Left lung (tissue), 10 donors: Measurements from ENCODE around the gene LIN37. TPM values are rescaled to one million over a fixed set of nuclear protein-coding genes. Genes with fewer than 3 reads are reported as not detected.

Source experiments
- ATAC-seq: fragments of 200-7000 bp; cut with Tn5 transposase; one replicate; pipeline ENCODE4 v1.9.1; 2020; ENCODE audit warnings: moderate library complexity
- DNase-seq, 4 donors: peaks; one replicate each; pipeline ENCODE4 v3.0.0-alpha.2; 2013 to 2020
- H3K27ac ChIP-seq, 2 donors: fragments of 200-600 bp; sonication (generic) in 1 of 2; one replicate each; pipeline versions ENCODE4 v1.5.0 to v1.8.0; 2020 to 2021
- H3K27me3 ChIP-seq, 2 donors: fragments of 200-600 bp; sonication (generic) in 1 of 2; one replicate each; pipeline versions ENCODE4 v1.5.0 to v1.8.0; 2020 to 2021
- H3K36me3 ChIP-seq, 2 donors: fragments of 200-600 bp; sonication (generic) in 1 of 2; one replicate each; pipeline versions ENCODE4 v1.5.0 to v1.8.0; 2020 to 2021
- H3K4me1 ChIP-seq, 2 donors: fragments of 200-600 bp; one replicate each; pipeline ENCODE4 v1.8.0; 2021
- H3K4me3 ChIP-seq, 2 donors: fragments of 200-600 bp; sonication (generic) in 1 of 2; one replicate each; pipeline versions ENCODE4 v1.5.0 to v1.8.0; 2020 to 2021; ENCODE audit warnings: mild to moderate bottlenecking in 1 of 2
- H3K9me3 ChIP-seq, 2 donors: fragments of 200-600 bp; sonication (generic) in 1 of 2; one replicate each; pipeline versions ENCODE4 v1.5.0 to v1.8.0; 2020 to 2021
- CTCF ChIP-seq, 2 donors: fragments of 200-600 bp; sonication (generic) in 1 of 2; IDR thresholded peaks; one replicate each; pipeline versions ENCODE4 v1.5.0 to v1.8.0; 2021; ENCODE audit warnings: antibody characterized with exemption in 2 of 2
- intact Hi-C, 2 donors: fragments of 100-400 bp; cut with DNase I; formaldehyde crosslinking; loops; one replicate each; pipeline versions ENCODE4 v1.11.2 to v1.14.2; 2022
- polyA plus RNA-seq, 6 donors: library from polyadenylated mRNA; unstranded; fragments of 120-200 nt; gene quantifications; one replicate each; pipeline ENCODE4 v1.2.1, GENCODE V29; 2013; ENCODE audit not compliant: insufficient read length in 6 of 6
- total RNA-seq, 2 donors: library from RNA; stranded (reverse); fragmentation: NEBNext Ultra II Directional; extraction: Animal tissue kit (Norgen Biotek cat#: 25700); gene quantifications; one replicate each; pipeline ENCODE4 v1.2.1, GENCODE V29; 2021
- donor health status: DM: no; HTN: yes; CAD: no.
- donor health status: DM: no; HTN: no; CAD: no.

The LIN37 gene
- total and polyA plus RNA-seq, 8 donors = 6.6 to 14.5 (median 11.8) TPM

GRCh38 chr19:35773020-35773806 is 24.8 kb downstream of the LIN37 start:
- H3K36me3 ChIP-seq = peaks cover 0 to 8% of the 10 kb centered on the region in 2 donors
- DNase-seq = peak in 1 of 4 donors; percentile 42
- H3K27ac ChIP-seq = no peak overlapping the region
- no peak for TF ChIP-seq CTCF (IDR thresholded peaks at IDR 0.05)
- H3K9me3 ChIP-seq = no peaks in the 10 kb centered on the region
- intact Hi-C loops = no loop called here
- ATAC-seq = no peak
- H3K4me1 ChIP-seq = peaks cover 0 to 17% of the 10 kb centered on the region in 2 donors
- H3K4me3 ChIP-seq = no peak overlapping the region
- H3K27me3 ChIP-seq = no peaks in the 10 kb centered on the region

GRCh38 chr19:35774274-35775045 is 26.1 kb downstream of the LIN37 start:
- ATAC-seq = no peak
- DNase-seq = no peak
- no peak for TF ChIP-seq CTCF (IDR thresholded peaks at IDR 0.05)
- intact Hi-C loops = no loop called here
- no peak overlapping the region for H3K27ac ChIP-seq
- H3K4me3 ChIP-seq = peak overlapping the region; percentile 86 to 93
- peaks cover 0 to 17% of the 10 kb centered on the region in 2 donors for H3K4me1 ChIP-seq
- no peaks in the 10 kb centered on the region for H3K27me3 ChIP-seq
- no peaks in the 10 kb centered on the region for H3K9me3 ChIP-seq
- peaks cover 0 to 11% of the 10 kb centered on the region in 2 donors for H3K36me3 ChIP-seq

GRCh38 chr19:35775046-35775297 is 26.6 kb downstream of the LIN37 start:
- Histone ChIP-seq H3K27ac (no peak overlapping the region), H3K4me3 (peak overlapping the region; percentile 86 to 93), H3K27me3 (no peaks in the 10 kb centered on the region), H3K36me3 (peaks cover 0 to 12% of the 10 kb centered on the region in 2 donors), H3K9me3 (no peaks in the 10 kb centered on the region), H3K4me1 (peaks cover 0 to 17% of the 10 kb centered on the region in 2 donors)
- TF ChIP-seq CTCF (IDR thresholded peaks at IDR 0.05) = no peak
- peak; percentile 5 for ATAC-seq
- no peak for DNase-seq
- intact Hi-C loops = no loop called here

- H3K27me3 ChIP-seq = no peaks in the 10 kb centered on the region
- ATAC-seq = peak; percentile 99
- peaks cover 0 to 17% of the 10 kb centered on the region in 2 donors for H3K4me1 ChIP-seq
- TF ChIP-seq CTCF (IDR thresholded peaks at IDR 0.05) = no peak
- peak; percentile 96 to 99 (median 98) for DNase-seq
- intact Hi-C loops = no loop called here
- H3K9me3 ChIP-seq = no peaks in the 10 kb centered on the region
- H3K36me3 ChIP-seq = peaks cover 0 to 17% of the 10 kb centered on the region in 2 donors
- peak within 1 kb of the TSS; percentile 86 to 93 for H3K4me3 ChIP-seq
- H3K27ac ChIP-seq = peak within 1 kb of the TSS in 1 of 2 donors; percentile 41
Measured at GRCh38 chr19:35775298-35776101, 27.1 kb downstream of the LIN37 start, which contains the start of gene ARHGAP33. TSS of gene ARHGAP33 (plus strand) at chr19:35775564. CDS start at chr19:35775659, 95 bp downstream.
